Measurements from ENCODE around the gene CD96.

Gene CD96

DNA sequence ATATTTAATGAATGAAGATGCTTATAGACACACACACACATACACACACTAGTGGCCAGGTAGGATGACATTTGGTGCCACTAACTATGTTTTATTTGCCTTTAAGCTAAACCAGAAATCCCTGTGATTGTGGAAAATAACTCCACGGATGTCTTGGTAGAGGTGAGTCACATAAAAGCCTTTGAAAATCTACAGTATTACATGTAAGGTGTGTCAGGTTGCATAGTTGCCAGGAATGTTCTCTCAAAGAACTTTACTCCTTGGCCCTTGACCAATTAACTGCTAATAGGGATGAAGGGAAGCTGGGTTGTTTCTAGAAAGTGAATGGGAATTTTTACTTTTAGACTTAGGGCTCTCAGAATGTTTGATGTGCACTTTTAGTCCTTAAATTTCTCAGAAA lies 43.2 kb downstream of the CD96 start:
- H3K4me3 ChIP-seq (ENCODE audit: low read depth, low read length), result no peak overlapping the region
- no peak overlapping the region for H3K9ac ChIP-seq (ENCODE audit: low read depth, low read length)
- H3K9me3 ChIP-seq (ENCODE audit: control insufficient read depth, insufficient read depth, low read length), result no peaks in the 10 kb centered on the region
- no peaks in the 10 kb centered on the region for H3K4me1 ChIP-seq (ENCODE audit: control insufficient read depth, insufficient read depth, low read length)
- H3K36me3 ChIP-seq (ENCODE audit: control insufficient read depth, insufficient read depth, low read length), result no peaks in the 10 kb centered on the region
- H3K27me3 ChIP-seq (ENCODE audit: control insufficient read depth, insufficient read depth, low read length), result no peaks in the 10 kb centered on the region

DNA sequence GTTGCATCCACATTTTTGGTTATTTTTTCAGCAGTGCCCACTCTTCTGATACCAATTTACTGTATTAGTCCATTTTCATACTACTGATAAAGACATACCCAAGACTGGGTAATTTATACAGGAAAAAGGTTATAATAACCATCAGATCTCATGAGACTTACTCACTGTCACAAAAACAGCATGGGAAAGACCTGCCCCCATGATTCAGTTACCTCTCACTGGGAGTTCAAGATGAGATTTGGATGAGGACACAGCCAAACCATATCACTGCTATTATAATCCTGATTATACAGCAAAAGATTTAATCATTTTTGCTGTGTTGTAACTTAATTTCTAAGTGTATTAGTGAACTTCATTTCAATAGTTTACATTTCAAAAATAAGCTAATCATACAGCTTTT lies 46.5 kb downstream of the CD96 start:
- no peaks in the 10 kb centered on the region for H3K36me3 ChIP-seq (ENCODE audit: control insufficient read depth, insufficient read depth, low read length)
- H3K9me3 ChIP-seq (ENCODE audit: control insufficient read depth, insufficient read depth, low read length), result no peaks in the 10 kb centered on the region
- no peaks in the 10 kb centered on the region for H3K4me1 ChIP-seq (ENCODE audit: control insufficient read depth, insufficient read depth, low read length)
- no peak overlapping the region for H3K4me3 ChIP-seq (ENCODE audit: low read depth, low read length)
- no peak overlapping the region for H3K9ac ChIP-seq (ENCODE audit: low read depth, low read length)
- H3K27me3 ChIP-seq (ENCODE audit: control insufficient read depth, insufficient read depth, low read length), result no peaks in the 10 kb centered on the region

DNA sequence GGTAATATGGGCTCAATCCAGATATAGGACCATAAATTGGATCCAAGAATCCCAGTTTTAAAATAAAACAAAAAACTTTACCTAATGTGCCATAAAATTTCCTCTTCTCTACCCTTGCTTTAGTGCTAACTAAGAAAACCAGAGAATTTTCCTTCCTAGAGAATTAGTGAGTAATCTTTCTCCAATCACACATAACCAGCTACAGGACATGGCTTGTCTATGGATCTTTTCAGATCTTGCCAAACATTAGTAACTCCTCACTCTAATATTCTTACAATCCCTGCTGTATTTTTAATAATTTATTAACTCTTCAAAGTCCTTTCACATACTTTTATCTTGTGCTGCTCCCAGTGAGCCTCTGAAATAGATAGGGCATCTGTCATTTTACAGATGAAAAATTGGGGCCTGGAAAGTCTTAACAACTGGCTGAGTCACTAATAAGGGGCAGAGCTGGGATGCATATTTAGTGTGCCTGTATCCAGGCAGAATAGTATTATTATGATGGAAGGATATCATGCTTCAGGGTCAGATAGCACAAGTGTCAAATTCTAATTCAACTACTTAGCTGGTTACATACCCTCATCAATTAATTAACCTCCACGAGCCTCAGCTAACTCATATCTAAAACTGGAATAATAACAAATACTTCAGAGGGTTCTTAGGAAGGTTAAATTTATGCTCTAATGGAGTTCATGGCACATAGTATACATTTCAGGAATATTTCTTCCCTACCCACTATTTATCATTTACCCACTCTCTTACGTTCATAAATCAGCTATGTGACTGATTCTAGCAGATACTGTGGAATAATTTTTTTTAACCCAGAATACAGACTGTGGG lies 47.5 kb downstream of the CD96 start:
- no peaks in the 10 kb centered on the region for H3K4me1 ChIP-seq (ENCODE audit: control insufficient read depth, insufficient read depth, low read length)
- H3K9ac ChIP-seq (ENCODE audit: low read depth, low read length), result no peak overlapping the region
- no peaks in the 10 kb centered on the region for H3K36me3 ChIP-seq (ENCODE audit: control insufficient read depth, insufficient read depth, low read length)
- H3K4me3 ChIP-seq (ENCODE audit: low read depth, low read length), result no peak overlapping the region
- no peaks in the 10 kb centered on the region for H3K9me3 ChIP-seq (ENCODE audit: control insufficient read depth, insufficient read depth, low read length)
- H3K27me3 ChIP-seq (ENCODE audit: control insufficient read depth, insufficient read depth, low read length), result no peaks in the 10 kb centered on the region

DNA sequence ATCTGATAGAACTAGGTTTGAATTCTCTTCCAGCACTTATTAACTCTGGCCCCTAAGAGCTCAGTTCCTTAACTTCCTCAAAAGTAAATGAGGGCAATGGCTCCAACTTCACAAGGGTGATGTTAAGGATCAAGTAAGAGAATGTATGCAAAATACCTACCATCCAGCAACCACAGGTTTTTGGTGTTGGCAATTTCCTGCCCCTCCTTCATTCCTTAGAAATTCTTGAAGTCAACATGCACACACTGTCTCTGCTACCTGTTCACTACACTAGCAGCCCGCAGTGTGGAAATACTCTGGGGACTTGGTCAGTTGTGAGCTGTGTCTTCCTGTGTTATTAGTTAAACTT lies 48.1 kb downstream of the CD96 start:
- H3K27me3 ChIP-seq (ENCODE audit: control insufficient read depth, insufficient read depth, low read length), result no peaks in the 10 kb centered on the region
- no peaks in the 10 kb centered on the region for H3K9me3 ChIP-seq (ENCODE audit: control insufficient read depth, insufficient read depth, low read length)
- no peak overlapping the region for H3K4me3 ChIP-seq (ENCODE audit: low read depth, low read length)
- no peak overlapping the region for H3K9ac ChIP-seq (ENCODE audit: low read depth, low read length)
- H3K36me3 ChIP-seq (ENCODE audit: control insufficient read depth, insufficient read depth, low read length), result no peaks in the 10 kb centered on the region
- H3K4me1 ChIP-seq (ENCODE audit: control insufficient read depth, insufficient read depth, low read length), result no peaks in the 10 kb centered on the region

DNA sequence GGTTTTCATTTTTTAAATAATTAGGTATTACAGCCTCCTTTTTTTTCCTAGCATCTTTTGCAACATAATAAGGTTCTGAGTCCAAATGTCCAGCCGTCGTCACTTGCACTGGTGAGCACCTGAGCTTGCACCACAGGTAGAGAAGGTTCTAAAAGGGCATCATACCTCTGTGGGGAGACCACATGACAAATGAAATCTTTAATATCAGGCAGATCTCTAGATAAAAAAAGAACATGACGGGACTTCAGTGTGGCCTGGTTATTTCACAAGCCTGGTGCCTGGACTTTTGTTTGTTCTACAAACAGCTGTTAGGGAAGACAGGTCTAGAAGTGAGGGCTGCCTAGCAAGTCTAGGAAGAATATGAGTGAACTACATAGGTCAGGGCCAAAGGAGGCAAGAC lies 49.6 kb downstream of the CD96 start:
- Histone ChIP-seq H3K9ac (ENCODE audit: low read depth, low read length) (no peak overlapping the region), H3K36me3 (ENCODE audit: control insufficient read depth, insufficient read depth, low read length) (no peaks in the 10 kb centered on the region), H3K27me3 (ENCODE audit: control insufficient read depth, insufficient read depth, low read length) (no peaks in the 10 kb centered on the region), H3K4me3 (ENCODE audit: low read depth, low read length) (no peak overlapping the region), H3K4me1 (ENCODE audit: control insufficient read depth, insufficient read depth, low read length) (no peaks in the 10 kb centered on the region), H3K9me3 (ENCODE audit: control insufficient read depth, insufficient read depth, low read length) (no peaks in the 10 kb centered on the region)

DNA sequence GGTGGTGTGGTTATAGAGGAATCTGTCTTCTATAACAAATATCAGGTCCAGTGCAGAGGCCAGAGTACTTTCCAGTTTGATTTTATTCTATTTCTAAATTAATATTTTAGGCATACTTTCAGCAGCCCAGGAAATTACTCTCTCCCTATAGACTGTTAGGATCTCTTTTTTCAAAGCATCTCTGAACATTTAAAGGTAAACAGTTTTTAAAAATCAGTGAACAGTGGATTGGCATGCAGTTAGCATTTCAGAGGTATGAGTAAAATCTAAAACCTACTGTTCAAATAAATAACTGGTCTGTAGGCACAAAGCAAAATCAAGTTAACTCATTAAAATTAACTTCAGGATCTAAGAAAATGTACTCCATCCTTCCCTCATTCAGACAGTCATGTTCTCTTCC lies 50.1 kb downstream of the CD96 start:
- Histone ChIP-seq H3K9me3 (ENCODE audit: control insufficient read depth, insufficient read depth, low read length) (no peaks in the 10 kb centered on the region), H3K27me3 (ENCODE audit: control insufficient read depth, insufficient read depth, low read length) (no peaks in the 10 kb centered on the region), H3K9ac (ENCODE audit: low read depth, low read length) (no peak overlapping the region), H3K4me3 (ENCODE audit: low read depth, low read length) (no peak overlapping the region), H3K36me3 (ENCODE audit: control insufficient read depth, insufficient read depth, low read length) (no peaks in the 10 kb centered on the region), H3K4me1 (ENCODE audit: control insufficient read depth, insufficient read depth, low read length) (no peaks in the 10 kb centered on the region)

DNA sequence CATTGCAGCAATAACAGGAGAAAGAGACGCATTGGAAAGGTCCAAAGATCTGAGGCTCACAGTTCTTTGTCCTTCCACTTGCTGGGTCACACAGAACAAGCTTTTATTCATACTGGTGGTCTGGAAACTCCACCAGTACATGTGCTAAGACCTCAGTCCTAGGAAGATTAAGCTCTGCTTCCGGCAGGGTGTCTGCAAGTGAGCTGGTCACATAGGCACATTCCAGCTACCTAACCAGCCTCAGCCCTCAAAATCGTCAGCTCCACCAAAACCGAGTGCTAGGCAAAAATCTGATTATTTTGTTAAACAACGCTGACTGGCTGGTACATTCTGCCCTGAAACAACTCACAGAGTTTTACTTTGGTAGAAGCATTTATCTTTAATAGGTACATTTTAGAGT lies 50.9 kb downstream of the CD96 start:
- Histone ChIP-seq H3K4me3 (ENCODE audit: low read depth, low read length) (no peak overlapping the region), H3K4me1 (ENCODE audit: control insufficient read depth, insufficient read depth, low read length) (no peaks in the 10 kb centered on the region), H3K9me3 (ENCODE audit: control insufficient read depth, insufficient read depth, low read length) (no peaks in the 10 kb centered on the region), H3K9ac (ENCODE audit: low read depth, low read length) (no peak overlapping the region), H3K36me3 (ENCODE audit: control insufficient read depth, insufficient read depth, low read length) (no peaks in the 10 kb centered on the region), H3K27me3 (ENCODE audit: control insufficient read depth, insufficient read depth, low read length) (no peaks in the 10 kb centered on the region)

DNA sequence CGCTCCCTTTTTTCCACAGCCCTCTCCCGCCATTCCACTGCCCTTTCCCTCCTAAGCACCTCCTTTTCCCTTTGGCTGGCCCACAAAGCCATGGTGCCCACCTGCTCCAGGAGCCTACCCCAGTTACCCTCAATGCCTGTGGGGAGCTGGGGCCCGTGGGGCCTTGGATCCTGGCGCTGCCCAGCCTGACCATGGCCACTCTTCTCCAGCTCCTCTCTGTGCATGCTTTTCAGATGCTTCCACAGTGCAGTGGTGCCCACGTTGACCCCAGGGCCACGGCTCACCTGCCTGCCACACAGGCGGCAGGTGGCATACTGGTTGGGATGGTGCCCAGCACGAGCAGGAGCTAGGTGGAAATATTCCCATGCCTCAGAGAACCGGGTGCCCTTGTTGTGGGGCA lies 51.7 kb downstream of the CD96 start:
- Histone ChIP-seq H3K9me3 (ENCODE audit: control insufficient read depth, insufficient read depth, low read length) (no peaks in the 10 kb centered on the region), H3K9ac (ENCODE audit: low read depth, low read length) (no peak overlapping the region), H3K4me1 (ENCODE audit: control insufficient read depth, insufficient read depth, low read length) (no peaks in the 10 kb centered on the region), H3K36me3 (ENCODE audit: control insufficient read depth, insufficient read depth, low read length) (no peaks in the 10 kb centered on the region), H3K4me3 (ENCODE audit: low read depth, low read length) (no peak overlapping the region), H3K27me3 (ENCODE audit: control insufficient read depth, insufficient read depth, low read length) (no peaks in the 10 kb centered on the region)

DNA sequence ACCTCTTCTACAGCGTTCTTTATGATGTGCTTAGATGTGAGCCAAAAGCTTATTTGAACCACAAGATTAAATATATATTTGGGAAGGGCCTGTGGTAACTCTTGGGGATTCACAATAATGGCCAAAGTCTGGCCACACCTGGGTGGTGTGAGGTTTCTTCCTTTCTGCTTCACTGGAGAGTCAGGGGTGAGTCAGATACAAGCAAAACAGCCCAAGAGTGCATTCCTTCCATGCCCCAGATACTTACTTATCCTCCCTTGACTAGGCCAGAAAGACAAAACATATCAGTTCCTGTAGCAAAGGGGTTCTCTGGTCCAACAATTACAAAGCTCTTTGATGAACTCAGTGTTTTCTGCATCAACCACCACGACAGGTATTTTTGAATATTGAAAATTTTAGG lies 52.2 kb downstream of the CD96 start:
- Histone ChIP-seq H3K36me3 (ENCODE audit: control insufficient read depth, insufficient read depth, low read length) (no peaks in the 10 kb centered on the region), H3K9me3 (ENCODE audit: control insufficient read depth, insufficient read depth, low read length) (no peaks in the 10 kb centered on the region), H3K4me1 (ENCODE audit: control insufficient read depth, insufficient read depth, low read length) (no peaks in the 10 kb centered on the region)

DNA sequence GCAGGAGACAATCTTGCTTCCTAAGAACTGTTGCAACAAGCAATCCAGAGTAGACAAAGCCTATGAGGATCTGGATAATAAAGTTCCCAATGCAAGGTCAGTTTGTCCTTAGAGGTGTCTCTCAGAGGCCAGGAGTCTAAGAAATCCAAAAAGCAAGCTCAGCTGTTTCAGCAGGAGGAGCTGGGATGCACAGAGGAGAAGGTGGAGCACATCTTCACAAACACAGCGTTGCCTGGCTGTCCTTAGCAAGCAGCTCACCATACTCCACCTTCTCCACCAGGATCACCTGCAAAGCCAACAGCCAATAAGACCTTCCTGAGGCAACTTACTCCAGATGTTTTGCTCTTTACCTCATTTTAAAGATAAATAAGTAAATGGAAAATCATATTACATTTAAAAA lies 52.8 kb downstream of the CD96 start:
- H3K27me3 ChIP-seq (ENCODE audit: control insufficient read depth, insufficient read depth, low read length), result no peaks in the 10 kb centered on the region
- H3K9ac ChIP-seq (ENCODE audit: low read depth, low read length), result no peak overlapping the region
- no peaks in the 10 kb centered on the region for H3K36me3 ChIP-seq (ENCODE audit: control insufficient read depth, insufficient read depth, low read length)
- no peaks in the 10 kb centered on the region for H3K9me3 ChIP-seq (ENCODE audit: control insufficient read depth, insufficient read depth, low read length)
- H3K4me3 ChIP-seq (ENCODE audit: low read depth, low read length), result no peak overlapping the region
- no peaks in the 10 kb centered on the region for H3K4me1 ChIP-seq (ENCODE audit: control insufficient read depth, insufficient read depth, low read length)

More for the DNA sequence above, 52.2 kb downstream of the CD96 start:
- no peaks in the 10 kb centered on the region for H3K27me3 ChIP-seq (ENCODE audit: control insufficient read depth, insufficient read depth, low read length)
- no peak overlapping the region for H3K4me3 ChIP-seq (ENCODE audit: low read depth, low read length)
- H3K9ac ChIP-seq (ENCODE audit: low read depth, low read length), result no peak overlapping the region

DNA sequence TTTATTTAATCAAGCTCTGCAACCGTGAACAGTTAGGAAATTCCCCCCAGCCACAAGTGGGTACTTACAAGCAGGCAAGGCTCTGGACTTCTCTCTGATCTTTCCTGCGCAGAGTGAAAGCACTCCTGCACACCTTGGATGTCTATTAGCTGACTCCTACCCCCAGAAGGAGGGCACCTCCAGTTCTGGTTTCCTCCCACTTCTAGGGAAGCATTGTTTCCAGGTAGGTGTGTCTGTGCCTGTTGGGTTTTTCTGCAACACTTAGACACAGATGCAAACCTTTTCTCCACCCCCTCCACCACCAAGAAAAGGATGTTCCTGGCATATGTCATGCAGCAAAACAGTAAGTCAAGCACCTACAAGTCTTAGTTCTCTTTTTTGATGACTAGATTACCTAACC lies 53.2 kb downstream of the CD96 start, which contains the start of gene ZBED2:
Gene ZBED2, minus strand, starts transcription at position 115 of the 400 bp plus-strand sequence. CDS start 1,145 bp downstream, outside the sequence.
- Histone ChIP-seq H3K27me3 (ENCODE audit: control insufficient read depth, insufficient read depth, low read length) (no peaks in the 10 kb centered on the region), H3K9me3 (ENCODE audit: control insufficient read depth, insufficient read depth, low read length) (no peaks in the 10 kb centered on the region), H3K4me3 (ENCODE audit: low read depth, low read length) (no peak within 1 kb of the TSS), H3K4me1 (ENCODE audit: control insufficient read depth, insufficient read depth, low read length) (no peaks in the 10 kb centered on the region), H3K9ac (ENCODE audit: low read depth, low read length) (no peak within 1 kb of the TSS), H3K36me3 (ENCODE audit: control insufficient read depth, insufficient read depth, low read length) (no peaks in the 10 kb centered on the region)

DNA sequence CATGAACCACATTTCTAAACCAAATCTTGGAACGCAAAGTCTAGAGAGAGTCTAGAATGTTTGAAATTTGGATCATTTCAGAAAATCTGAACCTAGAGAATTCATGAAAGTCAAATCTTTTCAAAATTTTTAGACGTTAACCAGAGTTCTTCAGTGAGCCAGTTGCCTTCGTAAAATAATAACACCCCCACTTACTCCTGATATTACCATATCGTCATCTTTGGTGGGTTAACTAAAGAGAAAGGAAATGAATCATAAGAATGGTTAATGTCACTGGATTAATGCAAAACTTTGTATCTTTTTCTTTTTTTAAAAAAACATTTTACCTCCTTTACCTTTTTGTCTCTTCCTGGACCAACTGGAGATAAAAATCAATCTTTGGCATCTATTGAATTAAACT lies 54.3 kb downstream of the CD96 start:
- Histone ChIP-seq H3K27me3 (ENCODE audit: control insufficient read depth, insufficient read depth, low read length) (no peaks in the 10 kb centered on the region), H3K9ac (ENCODE audit: low read depth, low read length) (no peak overlapping the region), H3K9me3 (ENCODE audit: control insufficient read depth, insufficient read depth, low read length) (no peaks in the 10 kb centered on the region), H3K4me3 (ENCODE audit: low read depth, low read length) (no peak overlapping the region), H3K4me1 (ENCODE audit: control insufficient read depth, insufficient read depth, low read length) (no peaks in the 10 kb centered on the region), H3K36me3 (ENCODE audit: control insufficient read depth, insufficient read depth, low read length) (no peaks in the 10 kb centered on the region)

Data from iPS-15b (cell line).